ENCODE data around the gene SETD5. TPM values are rescaled to one million over a fixed set of nuclear protein-coding genes. Genes with fewer than 3 reads are reported as not detected.

The SETD5 gene
- total and polyA plus RNA-seq, 2 of the 4 experiments (the other 2 are of a cell fraction): 42.7 to 62.9 TPM

- in situ Hi-C loops (cut with MboI; ENCODE audit: low sequenced_read_pairs) (no loop called here), dilution Hi-C loops (cut with HindIII; ENCODE audit: low sequenced_read_pairs, unreplicated experiment) (no loop called here), intact Hi-C loops (cut with micrococcal nuclease) (no loop called here)
- TF ChIP-seq ELK1 (IDR thresholded peaks at IDR 0.05; ENCODE audit: borderline replicate concordance, low read depth, low read length): no peak
- TF ChIP-seq USF2 (IDR thresholded peaks at IDR 0.05; ENCODE audit: low read depth, low read length): no peak
- no peak for TF ChIP-seq NFE2L2 (IDR thresholded peaks at IDR 0.05; ENCODE audit: low read depth, low read length)
- TF ChIP-seq CHD1 (IDR thresholded peaks at IDR 0.05; ENCODE audit: low read depth, low read length): no peak
- TF ChIP-seq BHLHE40 (IDR thresholded peaks at IDR 0.05; ENCODE audit: low read depth, low read length): no peak
- no peak for TF ChIP-seq FOS (IDR thresholded peaks at IDR 0.05; ENCODE audit: low read depth, low read length)
- TF ChIP-seq POLR2A (IDR thresholded peaks at IDR 0.05; ENCODE audit: low read depth, low read length): no peak
- TF ChIP-seq MAZ (IDR thresholded peaks at IDR 0.05; ENCODE audit: borderline replicate concordance, low read depth, low read length): no peak
- no peak for TF ChIP-seq SMC3 (IDR thresholded peaks at IDR 0.05; ENCODE audit: low read depth, low read length)
- TF ChIP-seq RCOR1 (IDR thresholded peaks at IDR 0.05; ENCODE audit: insufficient replicate concordance, low read length): no peak
- TF ChIP-seq RAD21 (IDR thresholded peaks at IDR 0.05; ENCODE audit: low read length): no peak
- no peak for TF ChIP-seq MAFK (IDR thresholded peaks at IDR 0.05; ENCODE audit: low read depth, low read length)
- Histone ChIP-seq H3K27ac (ENCODE audit: insufficient read depth, low read length) (no peak overlapping the region), H4K5ac (ENCODE audit: low read depth, low read length) (no peak overlapping the region), H2BK20ac (ENCODE audit: low read depth, low read length) (no peak overlapping the region), H3K36me3 (ENCODE audit: control insufficient read depth, insufficient read depth, low read length) (no peaks in the 10 kb centered on the region), H2BK120ac (ENCODE audit: low read depth, low read length) (no peak overlapping the region), H3K9ac (ENCODE audit: low read depth, low read length) (peak overlapping the region; percentile 25; the same call in 1 of the 2 replicates), H3K9me1 (ENCODE audit: insufficient read depth, low read length) (peaks cover 5% of the 10 kb centered on the region; the same call in 1 of the 2 replicates), H2AK5ac (ENCODE audit: low read depth, low read length) (peak overlapping the region; percentile 5; the same call in 1 of the 2 replicates), H4K91ac (ENCODE audit: insufficient read depth, low read depth, low read length) (no peak overlapping the region), H3K4ac (ENCODE audit: low read depth, low read length) (no peak overlapping the region), H2BK5ac (ENCODE audit: low read depth, low read length, poor library complexity, severe bottlenecking) (no peak overlapping the region), H3K56ac (ENCODE audit: extremely low read depth, insufficient read depth, low read length) (no peak overlapping the region), H3K23ac (ENCODE audit: low read depth, low read length) (no peak overlapping the region), H3K4me3 (ENCODE audit: insufficient read depth, low read depth, low read length) (no peak overlapping the region), H3K4me2 (ENCODE audit: low read depth, low read length) (peak overlapping the region; percentile 73), H3K27me3 (ENCODE audit: control insufficient read depth, insufficient read depth, low read length) (no peaks in the 10 kb centered on the region), H3K14ac (replicated peaks; ENCODE audit: low read depth, low read length) (no peak overlapping the region), H4K20me1 (ENCODE audit: insufficient read depth, low read length) (peaks cover 88% of the 10 kb centered on the region), H3K9me3 (ENCODE audit: control insufficient read depth, insufficient read depth, low read length) (no peaks in the 10 kb centered on the region), H2AFZ (replicated peaks; ENCODE audit: low read length, poor library complexity) (no peak overlapping the region), H3K18ac (ENCODE audit: low read depth, low read length) (no peak overlapping the region), H3K79me1 (ENCODE audit: low read depth in 1 of 2, low read length in 2 of 2) (peaks cover 0 to 21% of the 10 kb centered on the region in 2 experiments; a peak in 2 of 4 replicates), H2AK9ac (replicated peaks; ENCODE audit: low read depth, low read length, poor library complexity) (no peak overlapping the region), H4K8ac (ENCODE audit: low read depth in 2 of 2, low read length in 2 of 2) (no peak overlapping the region), H3K4me1 (ENCODE audit: control insufficient read depth, insufficient read depth, low read length) (peaks cover 9% of the 10 kb centered on the region), H2BK15ac (ENCODE audit: low read depth, low read length) (no peak overlapping the region)
- POLR2A ChIA-PET (ENCODE audit: unreplicated experiment): no interaction called here
- WGBS, 2 experiments (ENCODE audit: extremely low coverage in 2 of 2, insufficient read length in 1 of 2): no CpG with 5 or more reads among the region's 3 CpGs
- CTCF ChIA-PET: interaction anchor here (0.7 kb wide), 1 partner anchor 17 kb away, joined by 3 read pairs; no protein-coding TSS in a partner anchor
- DNase-seq (no peak), ATAC-seq (ENCODE audit: low read depth) (no peak)
- BruUV-seq (replicated peaks): no TSS peak
Observed at GRCh38 chr3:9400616-9401015, 3.2 kb downstream of the SETD5 start.

Measured in IMR-90 (cell line).